WERI-Rb-1 (cell line): ENCODE data around the gene SLC5A8.
"Not testable (repeated sequence)": the region's sequence is repeated elsewhere in the genome, so short reads cannot be mapped to it uniquely, and the experiment has no call there.

Experiments used
- DNase-seq: peaks from one replicate; pipeline ENCODE4 v3.0.0-alpha.2; 2020
- H3K27ac ChIP-seq: fragments of 250-450 bp; sonication (Bioruptor Pico); 2 replicates; pipeline ENCODE4 v1.5.1; 2020; ENCODE audit warnings: mild to moderate bottlenecking, moderate library complexity
- H3K27me3 ChIP-seq: fragments of 250-450 bp; sonication (Bioruptor Pico); 2 replicates; pipeline ENCODE4 v1.5.1; 2021; ENCODE audit warnings: mild to moderate bottlenecking, low read depth, moderate library complexity; ENCODE audit not compliant: insufficient read depth, severe bottlenecking
- H3K36me3 ChIP-seq: fragments of 250-450 bp; sonication (Bioruptor Pico); 2 replicates; pipeline ENCODE4 v1.5.1; 2020; ENCODE audit warnings: mild to moderate bottlenecking, moderate library complexity
- H3K4me3 ChIP-seq: 2 replicates; pipeline ENCODE4 v1.5.1; 2011; ENCODE audit warnings: low read depth, mild to moderate bottlenecking, control low read depth, low read length
- H3K9me3 ChIP-seq: fragments of 250-450 bp; sonication (Bioruptor Pico); 2 replicates; pipeline ENCODE4 v1.5.1; 2021; ENCODE audit warnings: mild to moderate bottlenecking, moderate library complexity; ENCODE audit not compliant: severe bottlenecking
- CTCF ChIP-seq: IDR thresholded peaks from 2 replicates; pipeline ENCODE4 v1.5.1; 2011; ENCODE audit warnings: low read depth, mild to moderate bottlenecking, control low read depth, inconsistent platforms, low read length

Gene SLC5A8

GRCh38 chr12:101168001-101168400 is 42.0 kb downstream of the SLC5A8 start:
- no peak overlapping the region for H3K27ac ChIP-seq
- H3K36me3 ChIP-seq, result no peaks in the 10 kb centered on the region
- H3K4me3 ChIP-seq, result no peak overlapping the region
- no peak for TF ChIP-seq CTCF
- no peak for DNase-seq
- no peaks in the 10 kb centered on the region for H3K27me3 ChIP-seq
- no peaks in the 10 kb centered on the region for H3K9me3 ChIP-seq

- H3K9me3 ChIP-seq, result no peaks in the 10 kb centered on the region
- no peaks in the 10 kb centered on the region for H3K36me3 ChIP-seq
- H3K27ac ChIP-seq, result no peak overlapping the region
- H3K4me3 ChIP-seq, result no peak overlapping the region
- no peak for TF ChIP-seq CTCF
- no peak for DNase-seq
- H3K27me3 ChIP-seq, result no peaks in the 10 kb centered on the region
These were observed 43.2 kb downstream of the SLC5A8 start for GRCh38 chr12:101166866-101167265.

- no peak overlapping the region for H3K4me3 ChIP-seq
These were observed 44.7 kb downstream of the SLC5A8 start for GRCh38 chr12:101165319-101165718.

GRCh38 chr12:101145777-101146431 is 64.1 kb downstream of the SLC5A8 start:
- not testable (repeated sequence) for DNase-seq, H3K36me3 ChIP-seq, H3K9me3 ChIP-seq, H3K27ac ChIP-seq, H3K4me3 ChIP-seq, H3K27me3 ChIP-seq

More at GRCh38 chr12:101165319-101165718, 44.7 kb downstream of the SLC5A8 start:
- DNase-seq, result no peak
- no peak overlapping the region for H3K27ac ChIP-seq
- H3K9me3 ChIP-seq, result no peaks in the 10 kb centered on the region
- no peaks in the 10 kb centered on the region for H3K27me3 ChIP-seq
- TF ChIP-seq CTCF, result no peak
- H3K36me3 ChIP-seq, result no peaks in the 10 kb centered on the region

- no peaks in the 10 kb centered on the region for H3K27me3 ChIP-seq
- no peak for DNase-seq
- no peak for TF ChIP-seq CTCF
- H3K4me3 ChIP-seq, result no peak overlapping the region
- no peak overlapping the region for H3K27ac ChIP-seq
- H3K9me3 ChIP-seq, result no peaks in the 10 kb centered on the region
- H3K36me3 ChIP-seq, result no peaks in the 10 kb centered on the region
These were observed 82.4 kb downstream of the SLC5A8 start for GRCh38 chr12:101127521-101128219.

- DNase-seq, result no peak
- Histone ChIP-seq H3K9me3 (no peaks in the 10 kb centered on the region), H3K36me3 (no peaks in the 10 kb centered on the region), H3K4me3 (no peak overlapping the region), H3K27ac (no peak overlapping the region), H3K27me3 (no peaks in the 10 kb centered on the region)
- TF ChIP-seq CTCF, result no peak
These were observed 92.2 kb downstream of the SLC5A8 start for GRCh38 chr12:101117842-101118241.
